ENCODE results near the gene RRAS. TPM values are rescaled to one million over a fixed set of nuclear protein-coding genes. Genes with fewer than 3 reads are reported as not detected.

RRAS gene
- polyA plus RNA-seq, 1 experiment = 64.2 TPM

- no peaks in the 10 kb centered on the region for H3K27me3 ChIP-seq (ENCODE audit: control insufficient read depth, insufficient read depth, low read length)
- ChIA-PET CTCF (no interaction called here), POLR2A (interaction anchor here (0.6 to 1.2 kb wide), 2 partner anchors 10 to 777 kb away, joined by 5 to 9 read pairs; partner anchors contain the start of gene SCAF1)
- TF ChIP-seq CTCF (IDR thresholded peaks at IDR 0.05; ENCODE audit: low read depth, low read length) = no peak
- no peak for DNase-seq (ENCODE audit: low read depth, low spot score)
- no peak overlapping the region for H3K27ac ChIP-seq (ENCODE audit: low read depth, low read length)
- H3K9me3 ChIP-seq (ENCODE audit: control insufficient read depth, insufficient read depth, low read length) = no peaks in the 10 kb centered on the region
- no peak overlapping the region for H3K4me3 ChIP-seq (ENCODE audit: low read depth, low read length)
Measured at GRCh38 chr19:49631610-49632192, 8.2 kb downstream of the RRAS start.

GRCh38 chr19:49631014-49631588, 8.8 kb downstream of the RRAS start:
- no peaks in the 10 kb centered on the region for H3K9me3 ChIP-seq (ENCODE audit: control insufficient read depth, insufficient read depth, low read length)
- no peak overlapping the region for H3K27ac ChIP-seq (ENCODE audit: low read depth, low read length)
- H3K27me3 ChIP-seq (ENCODE audit: control insufficient read depth, insufficient read depth, low read length) = no peaks in the 10 kb centered on the region
- ChIA-PET CTCF (no interaction called here), POLR2A (interaction anchor here (0.6 to 1.2 kb wide), 3 partner anchors 11 to 777 kb away, joined by 5 to 9 read pairs (median 5); partner anchors contain the start of gene SCAF1)
- TF ChIP-seq CTCF (IDR thresholded peaks at IDR 0.05; ENCODE audit: low read depth, low read length) = no peak
- no peak overlapping the region for H3K4me3 ChIP-seq (ENCODE audit: low read depth, low read length)
- DNase-seq (ENCODE audit: low read depth, low spot score) = no peak

GRCh38 chr19:49629659-49630058, 10.3 kb downstream of the RRAS start:
- H3K4me3 ChIP-seq (ENCODE audit: low read depth, low read length) = no peak overlapping the region
- H3K9me3 ChIP-seq (ENCODE audit: control insufficient read depth, insufficient read depth, low read length) = no peaks in the 10 kb centered on the region; the same call in 1 of the 2 replicates
- H3K27ac ChIP-seq (ENCODE audit: low read depth, low read length) = no peak overlapping the region
- H3K27me3 ChIP-seq (ENCODE audit: control insufficient read depth, insufficient read depth, low read length) = no peaks in the 10 kb centered on the region
- CTCF ChIA-PET = interaction anchor here (0.5 kb wide), 1 partner anchor 1282 kb away, joined by 4 read pairs; no protein-coding TSS in a partner anchor
- TF ChIP-seq CTCF (IDR thresholded peaks at IDR 0.05; ENCODE audit: low read depth, low read length) = no peak
- DNase-seq (ENCODE audit: low read depth, low spot score) = no peak
- POLR2A ChIA-PET = interaction anchor here (1.2 kb wide), 1 partner anchor 11 kb away, joined by 16 read pairs; the partner anchor contains the start of gene RRAS

GRCh38 chr19:49626226-49626625, 13.7 kb downstream of the RRAS start:
- TF ChIP-seq CTCF (IDR thresholded peaks at IDR 0.05; ENCODE audit: low read depth, low read length) = no peak
- ChIA-PET CTCF (no interaction called here), POLR2A (no interaction called here)
- DNase-seq (ENCODE audit: low read depth, low spot score) = no peak
- no peaks in the 10 kb centered on the region for H3K27me3 ChIP-seq (ENCODE audit: control insufficient read depth, insufficient read depth, low read length)
- H3K9me3 ChIP-seq (ENCODE audit: control insufficient read depth, insufficient read depth, low read length) = no peaks in the 10 kb centered on the region; the same call in 1 of the 2 replicates
- no peak overlapping the region for H3K27ac ChIP-seq (ENCODE audit: low read depth, low read length)
- no peak overlapping the region for H3K4me3 ChIP-seq (ENCODE audit: low read depth, low read length)

Measured in AG04450 (cell line).